Prostate gland (tissue), 2 donors: ENCODE measurements around the gene CSRP1. TPM values are rescaled to one million over a fixed set of nuclear protein-coding genes. Genes with fewer than 3 reads are reported as not detected.

Experiments used
- DNase-seq: peaks from one replicate; pipeline ENCODE4 v3.0.0-alpha.2; 2019; ENCODE audit warnings: low spot score
- H3K27ac ChIP-seq, 2 donors: fragments of 200-600 bp; sonication (generic); 2 replicates each; pipeline ENCODE4 v1.5.1; 2017 to 2019
- H3K27me3 ChIP-seq: fragments of 200-600 bp; sonication (generic); replicated peaks from 2 replicates; pipeline ENCODE4 v1.5.1; 2019; ENCODE audit not compliant: insufficient read depth
- H3K36me3 ChIP-seq, 2 donors: fragments of 200-600 bp; sonication (generic); 1 replicate in 1 of 2; 2 replicates in 1 of 2; pipeline versions ENCODE4 v1.5.1 to v1.8.1; 2017 to 2019
- H3K4me1 ChIP-seq: fragments of 200-600 bp; sonication (generic); replicated peaks from 2 replicates; pipeline ENCODE4 v1.5.1; 2019
- H3K4me3 ChIP-seq, 2 donors: fragments of 200-600 bp; sonication (generic); 2 replicates each; pipeline ENCODE4 v1.5.1; 2017 to 2019
- H3K9me3 ChIP-seq: fragments of 200-600 bp; sonication (generic); 2 replicates; pipeline ENCODE4 v1.5.1; 2017
- POLR2A ChIP-seq: fragments of 450-650 bp; IDR thresholded peaks from one replicate; pipeline ENCODE4 v1.6.1; 2016; ENCODE audit warnings: antibody characterized with exemption, mild to moderate bottlenecking
- POLR2AphosphoS5 ChIP-seq: sonication (generic); formaldehyde crosslinking; IDR thresholded peaks from one replicate; pipeline ENCODE4 v1.6.1; 2017; ENCODE audit warnings: antibody characterized with exemption
- WGBS: methylation state at CpG from one replicate; pipeline ENCODE4 v1.1.5; 2018; 5-methylcytosine and 5-hydroxymethylcytosine counted together
- intact Hi-C: fragments of 100-400 bp; cut with DNase I; formaldehyde crosslinking; loops from one replicate; pipeline ENCODE4 v1.14.2; 2022
- total RNA-seq, 2 donors: library from RNA; depleted of rRNA; stranded (reverse); fragments of >200 nt; gene quantifications; one replicate each; pipeline ENCODE4 v1.1.0, GENCODE V29; 2016
- TF ChIP-seq, protein P1 (sequence below), 4 experiments: fragments of 200-600 bp in 2 of 4; fragments of 450-650 bp in 2 of 4; sonication (generic) in 2 of 4; IDR thresholded peaks; 1 replicate in 3 of 4; 2 replicates in 1 of 4; pipeline ENCODE4 v1.5.1; 2016 to 2019; ENCODE audit warnings: antibody characterized with exemption in 4 of 4, mild to moderate bottlenecking in 2 of 4, moderate library complexity in 2 of 4

Gene CSRP1
- total RNA-seq, 2 donors from 2014 or later, result 1,117 to 1,634 TPM

DNA sequence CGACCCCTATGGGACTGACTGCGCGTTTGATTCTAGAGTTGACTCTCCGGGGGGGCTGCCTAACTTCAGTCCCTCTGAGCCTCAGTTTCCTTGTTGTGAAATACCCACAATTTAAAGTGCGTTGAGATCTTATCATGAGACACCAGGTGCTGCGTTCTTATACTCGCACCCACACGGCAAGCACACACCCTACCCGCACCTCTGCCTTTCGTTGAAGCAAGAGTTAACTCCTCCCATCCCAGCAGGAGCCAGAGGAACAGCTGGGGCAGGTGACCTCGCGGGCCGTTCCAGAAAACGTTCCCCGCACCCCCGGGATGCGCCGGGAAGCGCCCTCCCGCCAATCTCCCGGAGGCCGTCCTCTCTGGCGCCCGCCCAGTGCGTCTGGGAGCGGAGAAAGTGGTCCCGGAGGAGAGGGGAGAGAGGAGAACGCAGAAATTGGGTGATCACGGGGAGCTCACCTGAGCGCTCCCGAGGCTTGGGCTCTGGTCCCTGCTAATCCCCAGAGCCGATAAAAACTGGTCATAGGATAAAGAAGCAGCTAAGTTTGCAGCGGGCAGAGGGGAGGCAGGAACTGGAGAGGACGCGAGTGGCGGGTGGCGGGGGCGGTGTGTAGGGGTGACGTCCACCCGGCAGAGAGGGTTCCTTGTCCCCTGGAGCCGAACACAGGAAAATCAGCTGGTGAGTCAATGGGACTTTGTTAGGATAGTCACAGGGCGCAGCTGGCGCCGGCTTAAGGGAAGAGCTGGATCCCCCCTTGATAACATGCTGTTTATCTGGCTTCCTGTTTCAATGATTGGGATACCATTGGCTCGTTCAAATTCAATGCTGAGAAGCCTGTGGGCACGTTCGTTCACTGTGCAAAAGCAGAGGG is 32.9 kb upstream of the CSRP1 start:
- Histone ChIP-seq H3K27ac (peak overlapping the region; percentile 68 to 75), H3K4me3 (peak overlapping the region; percentile 48 to 49), H3K4me1 (peaks cover 3% of the 10 kb centered on the region), H3K9me3 (no peaks in the 10 kb centered on the region), H3K36me3 (no peaks in the 10 kb centered on the region), H3K27me3 (no peaks in the 10 kb centered on the region)
- TF ChIP-seq, protein P1, sequence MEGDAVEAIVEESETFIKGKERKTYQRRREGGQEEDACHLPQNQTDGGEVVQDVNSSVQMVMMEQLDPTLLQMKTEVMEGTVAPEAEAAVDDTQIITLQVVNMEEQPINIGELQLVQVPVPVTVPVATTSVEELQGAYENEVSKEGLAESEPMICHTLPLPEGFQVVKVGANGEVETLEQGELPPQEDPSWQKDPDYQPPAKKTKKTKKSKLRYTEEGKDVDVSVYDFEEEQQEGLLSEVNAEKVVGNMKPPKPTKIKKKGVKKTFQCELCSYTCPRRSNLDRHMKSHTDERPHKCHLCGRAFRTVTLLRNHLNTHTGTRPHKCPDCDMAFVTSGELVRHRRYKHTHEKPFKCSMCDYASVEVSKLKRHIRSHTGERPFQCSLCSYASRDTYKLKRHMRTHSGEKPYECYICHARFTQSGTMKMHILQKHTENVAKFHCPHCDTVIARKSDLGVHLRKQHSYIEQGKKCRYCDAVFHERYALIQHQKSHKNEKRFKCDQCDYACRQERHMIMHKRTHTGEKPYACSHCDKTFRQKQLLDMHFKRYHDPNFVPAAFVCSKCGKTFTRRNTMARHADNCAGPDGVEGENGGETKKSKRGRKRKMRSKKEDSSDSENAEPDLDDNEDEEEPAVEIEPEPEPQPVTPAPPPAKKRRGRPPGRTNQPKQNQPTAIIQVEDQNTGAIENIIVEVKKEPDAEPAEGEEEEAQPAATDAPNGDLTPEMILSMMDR (IDR thresholded peaks at IDR 0.05), result no peak
- 3% methylated on average over 46 of the region's 47 CpGs for WGBS
- intact Hi-C loops, result no loop called here
- DNase-seq, result no peak

DNA sequence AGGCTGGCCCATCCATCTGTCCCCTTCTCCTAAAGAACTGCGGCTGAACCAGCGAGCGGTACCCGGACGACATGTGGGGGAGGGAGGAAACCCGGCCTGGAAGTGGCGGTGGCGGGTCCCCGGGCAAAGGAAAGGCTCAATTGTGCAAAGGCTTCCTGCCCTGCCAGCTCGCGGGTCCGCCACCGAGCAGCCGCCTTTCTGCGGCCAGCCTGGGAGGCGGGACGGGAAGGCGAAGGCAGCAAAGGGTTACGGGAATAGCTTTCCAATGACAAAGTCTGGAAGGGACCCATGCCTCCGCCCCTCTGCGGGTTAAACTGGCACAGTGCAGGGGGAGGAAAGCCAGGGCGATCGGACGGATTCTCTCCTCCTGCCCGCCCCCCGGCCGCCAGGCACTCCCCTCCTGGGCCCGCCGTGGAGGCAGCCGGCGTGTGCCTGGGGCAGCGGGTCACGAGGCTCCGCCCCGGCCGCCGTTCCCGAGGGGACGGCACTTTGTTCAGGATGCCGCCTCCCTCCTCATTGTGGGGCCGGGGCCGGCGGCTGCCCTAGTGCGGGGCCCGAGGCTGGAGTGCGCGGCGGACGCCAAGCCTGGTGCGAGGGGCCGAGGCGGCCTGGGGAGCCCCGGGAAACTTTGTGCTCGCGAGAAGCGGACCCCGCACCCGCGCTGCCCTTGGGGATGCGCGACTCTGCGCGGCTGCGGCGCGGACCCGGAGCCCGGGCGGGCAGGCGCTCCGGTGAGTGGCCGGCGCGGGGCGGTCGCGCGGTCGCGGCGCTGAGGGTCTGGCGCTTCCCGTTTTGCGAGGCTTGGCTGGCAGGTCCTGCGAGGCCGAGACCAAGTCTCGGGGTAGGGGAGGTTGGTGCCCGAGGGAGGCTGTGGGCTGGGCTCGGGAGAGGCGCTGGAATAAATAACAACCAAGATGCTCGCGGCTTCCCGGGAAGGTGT is 32.0 kb upstream of the CSRP1 start, which contains the start of gene NAV1:
Gene NAV1, plus strand, starts transcription at position 516 of the 940 bp plus-strand sequence. CDS start 83,758 bp downstream, outside the sequence.
- intact Hi-C loops, result no loop called here
- peaks cover 3% of the 10 kb centered on the region for H3K4me1 ChIP-seq

DNA sequence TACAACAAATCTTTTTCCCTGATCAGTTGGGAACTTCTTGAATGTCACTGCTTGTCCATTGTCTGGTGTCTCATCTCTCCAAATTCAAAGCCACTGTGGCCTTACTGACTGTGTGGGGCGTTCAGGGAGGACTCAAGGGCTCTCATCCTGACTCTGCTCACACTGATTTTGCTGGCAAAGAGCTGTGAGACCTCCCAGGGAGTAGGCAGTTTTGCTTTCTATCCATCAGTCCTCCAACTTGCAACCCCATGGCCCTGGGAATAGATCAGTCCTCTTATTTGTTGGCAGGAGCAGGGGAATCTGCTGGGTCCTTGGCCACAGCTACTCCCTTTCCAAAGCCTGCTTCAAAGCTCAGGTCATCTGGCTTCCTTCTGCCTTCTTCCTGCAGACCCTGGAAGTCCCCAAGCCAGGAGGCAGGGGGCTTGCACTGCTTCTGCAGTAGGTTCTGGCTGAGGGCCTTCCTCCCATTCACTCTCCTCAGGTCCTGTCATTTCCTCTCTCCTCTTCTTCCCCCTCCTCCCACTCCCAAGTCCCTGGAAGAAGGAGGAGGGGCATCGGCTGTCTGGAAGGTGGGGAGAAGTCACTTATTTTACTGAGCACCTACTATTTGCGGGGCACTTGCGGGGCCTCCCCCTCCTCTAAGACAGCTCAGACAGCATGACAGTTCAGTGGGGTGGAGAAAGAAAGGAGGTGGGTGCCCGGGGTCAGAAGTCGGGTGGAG is 31.1 kb upstream of the CSRP1 start:
- Histone ChIP-seq H3K4me3 (peak overlapping the region in 1 of 2 donors; percentile 48), H3K27ac (peak overlapping the region; percentile 68 to 75), H3K4me1 (peaks cover 3% of the 10 kb centered on the region), H3K36me3 (no peaks in the 10 kb centered on the region), H3K9me3 (no peaks in the 10 kb centered on the region), H3K27me3 (no peaks in the 10 kb centered on the region)
- DNase-seq, result no peak
- intact Hi-C loops, result no loop called here
- TF ChIP-seq POLR2AphosphoS5 (no peak), POLR2A (no peak)
- TF ChIP-seq, protein P1 (IDR thresholded peaks at IDR 0.05), result no peak
- WGBS, result 44% methylated on average over 6 of the region's 6 CpGs

More for the DNA sequence above, 32.0 kb upstream of the CSRP1 start, which contains the start of gene NAV1:
- Histone ChIP-seq H3K27me3 (no peaks in the 10 kb centered on the region), H3K9me3 (no peaks in the 10 kb centered on the region), H3K36me3 (no peaks in the 10 kb centered on the region), H3K27ac (peak within 1 kb of the TSS; percentile 68 to 75), H3K4me3 (peak within 1 kb of the TSS; percentile 48 to 49)
- DNase-seq, result no peak
- TF ChIP-seq POLR2A (peak; percentile 47), POLR2AphosphoS5 (no peak)
- TF ChIP-seq, protein P1 (IDR thresholded peaks at IDR 0.05), result peak in 1 of 4 experiments; percentile 5
- under 1% methylated on average over 79 of the region's 93 CpGs for WGBS

DNA sequence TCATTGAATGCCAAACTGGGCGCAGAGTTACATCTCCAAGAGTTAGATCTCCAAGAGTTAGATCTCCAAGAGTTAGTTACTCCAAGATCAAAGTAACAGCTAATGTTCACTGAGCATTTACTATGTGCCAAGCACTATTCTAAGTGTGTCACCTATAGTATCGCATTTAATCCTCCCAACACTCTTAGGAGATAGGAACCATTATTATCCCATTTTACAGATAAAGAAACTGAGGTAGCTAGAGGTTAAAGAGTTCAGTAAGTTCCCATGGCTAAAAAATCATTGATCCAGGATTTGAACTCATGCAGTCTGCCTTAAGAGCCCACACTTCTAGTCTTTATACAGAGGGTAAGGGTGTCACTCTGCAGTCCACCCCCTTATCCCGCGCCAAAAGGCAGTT is 30.5 kb upstream of the CSRP1 start:
- 96% methylated on average over 4 of the region's 4 CpGs for WGBS
- Histone ChIP-seq H3K27me3 (no peaks in the 10 kb centered on the region), H3K27ac (peak overlapping the region in 1 of 2 donors; percentile 68), H3K9me3 (no peaks in the 10 kb centered on the region), H3K4me3 (no peak overlapping the region), H3K4me1 (peaks cover 3% of the 10 kb centered on the region), H3K36me3 (no peaks in the 10 kb centered on the region)
- no peak for TF ChIP-seq POLR2AphosphoS5
- no peak for TF ChIP-seq POLR2A
- TF ChIP-seq, protein P1 (IDR thresholded peaks at IDR 0.05), result no peak
- no peak for DNase-seq
- intact Hi-C loops, result no loop called here
